ENCODE data around the gene DMXL2. TPM values are rescaled to one million over a fixed set of nuclear protein-coding genes. Genes with fewer than 3 reads are reported as not detected.

The DMXL2 gene
- total RNA-seq, 1 donor from 2014 or later: 23.6 TPM

GRCh38 chr15:51561271-51561670, 61.3 kb downstream of the DMXL2 start:
- Histone ChIP-seq H3K27me3 (no peaks in the 10 kb centered on the region), H3K9me3 (no peaks in the 10 kb centered on the region), H3K27ac (no peak overlapping the region), H3K4me3 (no peak overlapping the region), H3K4me1 (no peaks in the 10 kb centered on the region), H3K36me3 (no peaks in the 10 kb centered on the region)
- DNase-seq (ENCODE audit: extremely low spot score in 2 of 2): no peak
- intact Hi-C loops (cut with DNase I): no loop called here
- no peak for TF ChIP-seq POLR2A (IDR thresholded peaks at IDR 0.05)
- TF ChIP-seq, protein P1, sequence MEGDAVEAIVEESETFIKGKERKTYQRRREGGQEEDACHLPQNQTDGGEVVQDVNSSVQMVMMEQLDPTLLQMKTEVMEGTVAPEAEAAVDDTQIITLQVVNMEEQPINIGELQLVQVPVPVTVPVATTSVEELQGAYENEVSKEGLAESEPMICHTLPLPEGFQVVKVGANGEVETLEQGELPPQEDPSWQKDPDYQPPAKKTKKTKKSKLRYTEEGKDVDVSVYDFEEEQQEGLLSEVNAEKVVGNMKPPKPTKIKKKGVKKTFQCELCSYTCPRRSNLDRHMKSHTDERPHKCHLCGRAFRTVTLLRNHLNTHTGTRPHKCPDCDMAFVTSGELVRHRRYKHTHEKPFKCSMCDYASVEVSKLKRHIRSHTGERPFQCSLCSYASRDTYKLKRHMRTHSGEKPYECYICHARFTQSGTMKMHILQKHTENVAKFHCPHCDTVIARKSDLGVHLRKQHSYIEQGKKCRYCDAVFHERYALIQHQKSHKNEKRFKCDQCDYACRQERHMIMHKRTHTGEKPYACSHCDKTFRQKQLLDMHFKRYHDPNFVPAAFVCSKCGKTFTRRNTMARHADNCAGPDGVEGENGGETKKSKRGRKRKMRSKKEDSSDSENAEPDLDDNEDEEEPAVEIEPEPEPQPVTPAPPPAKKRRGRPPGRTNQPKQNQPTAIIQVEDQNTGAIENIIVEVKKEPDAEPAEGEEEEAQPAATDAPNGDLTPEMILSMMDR (IDR thresholded peaks at IDR 0.05): no peak
- no peak for TF ChIP-seq POLR2AphosphoS5 (IDR thresholded peaks at IDR 0.05; ENCODE audit: insufficient read depth in 1 of 2, low read depth in 1 of 2)

DNA sequence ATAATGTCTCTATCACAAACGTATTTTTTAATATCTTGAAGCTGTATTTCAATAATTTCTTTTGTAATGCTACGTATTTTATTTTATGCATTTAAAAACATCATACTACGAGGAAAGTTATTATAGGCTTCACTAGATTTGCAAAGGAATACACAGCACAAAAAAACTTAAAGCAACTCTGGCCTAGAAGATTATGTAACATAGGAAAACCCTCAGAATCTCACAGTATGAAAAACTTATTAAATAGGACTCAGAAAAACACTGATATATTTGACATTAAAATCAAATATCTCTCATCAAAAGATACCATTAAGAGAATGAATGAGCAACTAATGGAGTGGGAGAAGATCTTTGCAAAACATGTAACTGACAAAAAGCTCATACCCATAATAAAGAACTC, 63.7 kb downstream of the DMXL2 start:
- H3K27ac ChIP-seq: no peak overlapping the region
- H3K4me3 ChIP-seq: no peak overlapping the region
- no peaks in the 10 kb centered on the region for H3K36me3 ChIP-seq
- no peaks in the 10 kb centered on the region for H3K9me3 ChIP-seq
- DNase-seq (ENCODE audit: extremely low spot score in 2 of 2): no peak
- TF ChIP-seq, protein P1 (IDR thresholded peaks at IDR 0.05): no peak
- TF ChIP-seq POLR2AphosphoS5 (IDR thresholded peaks at IDR 0.05; ENCODE audit: insufficient read depth in 1 of 2, low read depth in 1 of 2): no peak
- TF ChIP-seq POLR2A (IDR thresholded peaks at IDR 0.05): no peak
- H3K4me1 ChIP-seq: no peaks in the 10 kb centered on the region
- intact Hi-C loops (cut with DNase I): no loop called here
- no peaks in the 10 kb centered on the region for H3K27me3 ChIP-seq

- H3K4me1 ChIP-seq: no peaks in the 10 kb centered on the region
- no peaks in the 10 kb centered on the region for H3K36me3 ChIP-seq
- no peaks in the 10 kb centered on the region for H3K9me3 ChIP-seq
- H3K27me3 ChIP-seq: no peaks in the 10 kb centered on the region
- no peak overlapping the region for H3K27ac ChIP-seq
- intact Hi-C loops (cut with DNase I): no loop called here
- no peak for DNase-seq (ENCODE audit: extremely low spot score in 2 of 2)
- TF ChIP-seq POLR2A (IDR thresholded peaks at IDR 0.05) (no peak), POLR2AphosphoS5 (IDR thresholded peaks at IDR 0.05; ENCODE audit: insufficient read depth in 1 of 2, low read depth in 1 of 2) (no peak)
- TF ChIP-seq, protein P1 (IDR thresholded peaks at IDR 0.05): no peak
- H3K4me3 ChIP-seq: no peak overlapping the region
These were observed 64.2 kb downstream of the DMXL2 start for GRCh38 chr15:51558411-51558810.

DNA sequence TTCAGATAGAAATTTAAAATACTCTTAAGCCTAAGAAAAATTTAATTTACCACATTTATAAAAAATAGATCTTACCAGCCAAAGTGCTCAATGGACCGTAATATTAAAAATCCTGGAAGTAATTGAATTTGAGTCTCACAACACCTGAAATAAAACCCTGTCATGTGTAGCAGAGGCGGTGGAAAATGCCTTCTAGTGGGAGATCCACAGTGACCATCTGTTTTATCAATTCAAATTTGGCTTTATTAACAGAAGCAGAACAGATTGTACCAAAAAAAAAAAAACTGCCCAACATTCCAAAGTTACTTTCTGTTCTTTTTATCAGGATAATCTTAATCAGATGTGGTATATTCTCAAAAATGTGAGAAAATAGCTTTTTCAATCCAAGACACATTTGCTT, 71.7 kb downstream of the DMXL2 start:
- H3K4me3 ChIP-seq: no peak overlapping the region
- no peak overlapping the region for H3K27ac ChIP-seq
- no peaks in the 10 kb centered on the region for H3K27me3 ChIP-seq
- intact Hi-C loops (cut with DNase I): no loop called here
- no peak for DNase-seq (ENCODE audit: extremely low spot score in 2 of 2)
- H3K4me1 ChIP-seq: no peaks in the 10 kb centered on the region
- H3K36me3 ChIP-seq: no peaks in the 10 kb centered on the region
- no peaks in the 10 kb centered on the region for H3K9me3 ChIP-seq
- TF ChIP-seq POLR2AphosphoS5 (IDR thresholded peaks at IDR 0.05; ENCODE audit: insufficient read depth in 1 of 2, low read depth in 1 of 2): no peak
- TF ChIP-seq, protein P1 (IDR thresholded peaks at IDR 0.05): no peak
- TF ChIP-seq POLR2A (IDR thresholded peaks at IDR 0.05): no peak

- TF ChIP-seq POLR2AphosphoS5 (IDR thresholded peaks at IDR 0.05; ENCODE audit: insufficient read depth in 1 of 2, low read depth in 1 of 2) (no peak), POLR2A (IDR thresholded peaks at IDR 0.05) (no peak)
- TF ChIP-seq, protein P1 (IDR thresholded peaks at IDR 0.05): no peak
- Histone ChIP-seq H3K9me3 (no peaks in the 10 kb centered on the region), H3K27me3 (no peaks in the 10 kb centered on the region), H3K27ac (no peak overlapping the region), H3K36me3 (no peaks in the 10 kb centered on the region), H3K4me3 (no peak overlapping the region), H3K4me1 (no peaks in the 10 kb centered on the region)
- intact Hi-C loops (cut with DNase I): no loop called here
- DNase-seq (ENCODE audit: extremely low spot score in 2 of 2): no peak
These were observed 74.9 kb downstream of the DMXL2 start for GRCh38 chr15:51547656-51548055.
